Globus pallidus (tissue), 1 donor: ENCODE data around the gene CLDN16.

Experiments used
- DNase-seq: peaks from one replicate; pipeline ENCODE4 v3.0.0-alpha.2; 2015; ENCODE audit warnings: low spot score

CLDN16 gene

GRCh38 chr3:190442240-190442639 lies 54.3 kb downstream of the CLDN16 start:
- no peak for DNase-seq

GRCh38 chr3:190443257-190443656 lies 55.3 kb downstream of the CLDN16 start:
- no peak for DNase-seq

- DNase-seq = no peak
These were observed 56.0 kb downstream of the CLDN16 start for GRCh38 chr3:190444006-190444405.

GRCh38 chr3:190444576-190445145 lies 56.7 kb downstream of the CLDN16 start:
- no peak for DNase-seq

- no peak for DNase-seq
These were observed 58.8 kb downstream of the CLDN16 start for GRCh38 chr3:190446573-190447279.

- no peak for DNase-seq
These were observed 60.3 kb downstream of the CLDN16 start for GRCh38 chr3:190448256-190448655.

GRCh38 chr3:190449801-190450200 lies 61.8 kb downstream of the CLDN16 start, which contains the start of gene TMEM207:
TMEM207 (minus strand) TSS chr3:190449901; CDS start chr3:190449809, 92 bp downstream.
- no peak for DNase-seq

- no peak for DNase-seq
These were observed 67.9 kb downstream of the CLDN16 start for GRCh38 chr3:190455828-190456227.

- no peak for DNase-seq
These were observed 68.8 kb downstream of the CLDN16 start for GRCh38 chr3:190456770-190457169.

GRCh38 chr3:190458040-190458439 lies 70.1 kb downstream of the CLDN16 start:
- no peak for DNase-seq
